NT2/D1 (cell line): ENCODE measurements around the gene GSG1L.

Source experiments
- DNase-seq: peaks from one replicate; pipeline ENCODE4 v3.0.0-alpha.2; 2011; ENCODE audit warnings: low read depth, low spot score
- H3K27me3 ChIP-seq: 2 replicates; pipeline ENCODE4 v1.6.0; 2011; ENCODE audit warnings: mild to moderate bottlenecking; ENCODE audit not compliant: insufficient read length, insufficient read depth
- H3K36me3 ChIP-seq: 2 replicates; pipeline ENCODE4 v1.6.1; 2011; ENCODE audit warnings: mild to moderate bottlenecking, low read length, mixed read lengths; ENCODE audit not compliant: insufficient read depth, insufficient read length
- H3K4me1 ChIP-seq: 2 replicates; pipeline ENCODE4 v1.5.1; 2011; ENCODE audit not compliant: insufficient read depth, insufficient read length
- H3K4me3 ChIP-seq: 2 replicates; pipeline ENCODE4 v1.5.1; 2011; ENCODE audit warnings: low read depth; ENCODE audit not compliant: insufficient read length
- H3K9ac ChIP-seq: 2 replicates; pipeline ENCODE4 v1.6.0; 2011; ENCODE audit warnings: low read depth; ENCODE audit not compliant: insufficient read length
- H3K9me3 ChIP-seq: 2 replicates; pipeline ENCODE4 v1.5.1; 2011; ENCODE audit warnings: mild to moderate bottlenecking, low read length; ENCODE audit not compliant: insufficient read depth
- SUZ12 ChIP-seq: IDR thresholded peaks from 2 replicates; pipeline ENCODE4 v1.6.1; 2011; ENCODE audit not compliant: insufficient read length, insufficient read depth; ENCODE audit errors: extremely low read depth
- YY1 ChIP-seq: IDR thresholded peaks from 2 replicates; pipeline ENCODE4 v1.6.1; 2011; ENCODE audit not compliant: insufficient read length, insufficient read depth
- ZNF274 ChIP-seq: IDR thresholded peaks from 2 replicates; pipeline ENCODE4 v1.6.1; 2011; ENCODE audit warnings: mild to moderate bottlenecking, low read depth, low read length

The GSG1L gene

GRCh38 chr16:28035866-28036393, 27.6 kb downstream of the GSG1L start:
- Histone ChIP-seq H3K4me1 (peaks cover 4% of the 10 kb centered on the region), H3K36me3 (no peaks in the 10 kb centered on the region), H3K27me3 (no peaks in the 10 kb centered on the region), H3K9me3 (no peaks in the 10 kb centered on the region), H3K4me3 (no peak overlapping the region), H3K9ac (no peak overlapping the region)
- no peak for DNase-seq
- no peak for TF ChIP-seq YY1
- TF ChIP-seq ZNF274, result no peak
- TF ChIP-seq SUZ12, result no peak

GRCh38 chr16:28033870-28034269, 29.6 kb downstream of the GSG1L start:
- TF ChIP-seq SUZ12, result no peak
- no peak for TF ChIP-seq ZNF274
- no peak for TF ChIP-seq YY1
- no peak for DNase-seq
- H3K27me3 ChIP-seq, result no peaks in the 10 kb centered on the region
- H3K4me3 ChIP-seq, result no peak overlapping the region
- no peaks in the 10 kb centered on the region for H3K9me3 ChIP-seq
- no peaks in the 10 kb centered on the region for H3K4me1 ChIP-seq
- H3K9ac ChIP-seq, result no peak overlapping the region
- no peaks in the 10 kb centered on the region for H3K36me3 ChIP-seq

- no peaks in the 10 kb centered on the region for H3K9me3 ChIP-seq
- TF ChIP-seq ZNF274 (no peak), SUZ12 (no peak), YY1 (no peak)
- no peaks in the 10 kb centered on the region for H3K4me1 ChIP-seq
- DNase-seq, result no peak
- H3K9ac ChIP-seq, result no peak overlapping the region
- H3K27me3 ChIP-seq, result no peaks in the 10 kb centered on the region
- H3K36me3 ChIP-seq, result no peaks in the 10 kb centered on the region
- H3K4me3 ChIP-seq, result no peak overlapping the region
Observed at GRCh38 chr16:28029387-28030002, 34.0 kb downstream of the GSG1L start.

GRCh38 chr16:28027055-28027454, 36.5 kb downstream of the GSG1L start:
- TF ChIP-seq ZNF274 (no peak), SUZ12 (no peak), YY1 (no peak)
- DNase-seq, result no peak
- H3K4me1 ChIP-seq, result no peaks in the 10 kb centered on the region
- no peak overlapping the region for H3K4me3 ChIP-seq
- H3K36me3 ChIP-seq, result no peaks in the 10 kb centered on the region
- no peaks in the 10 kb centered on the region for H3K9me3 ChIP-seq
- no peak overlapping the region for H3K9ac ChIP-seq
- no peaks in the 10 kb centered on the region for H3K27me3 ChIP-seq

GRCh38 chr16:28025631-28026030, 37.9 kb downstream of the GSG1L start:
- DNase-seq, result no peak
- Histone ChIP-seq H3K27me3 (no peaks in the 10 kb centered on the region), H3K4me1 (no peaks in the 10 kb centered on the region), H3K36me3 (no peaks in the 10 kb centered on the region), H3K4me3 (no peak overlapping the region), H3K9ac (no peak overlapping the region), H3K9me3 (no peaks in the 10 kb centered on the region)
- no peak for TF ChIP-seq ZNF274

GRCh38 chr16:28019218-28019617, 44.3 kb downstream of the GSG1L start:
- no peaks in the 10 kb centered on the region for H3K4me1 ChIP-seq
- H3K4me3 ChIP-seq, result no peak overlapping the region
- no peaks in the 10 kb centered on the region for H3K9me3 ChIP-seq
- H3K9ac ChIP-seq, result no peak overlapping the region
- H3K27me3 ChIP-seq, result no peaks in the 10 kb centered on the region
- H3K36me3 ChIP-seq, result no peaks in the 10 kb centered on the region
- DNase-seq, result no peak
- TF ChIP-seq YY1 (no peak), SUZ12 (no peak), ZNF274 (no peak)

GRCh38 chr16:28014851-28015250, 48.7 kb downstream of the GSG1L start:
- TF ChIP-seq SUZ12, result no peak
- no peak for TF ChIP-seq YY1
- TF ChIP-seq ZNF274, result no peak
- Histone ChIP-seq H3K4me3 (no peak overlapping the region), H3K9ac (no peak overlapping the region), H3K27me3 (no peaks in the 10 kb centered on the region), H3K9me3 (no peaks in the 10 kb centered on the region), H3K36me3 (no peaks in the 10 kb centered on the region), H3K4me1 (peaks cover 4% of the 10 kb centered on the region)
- DNase-seq, result no peak

GRCh38 chr16:28013878-28014277, 49.6 kb downstream of the GSG1L start:
- H3K9ac ChIP-seq, result no peak overlapping the region
- no peak for DNase-seq
- no peaks in the 10 kb centered on the region for H3K27me3 ChIP-seq
- no peak overlapping the region for H3K4me3 ChIP-seq
- no peaks in the 10 kb centered on the region for H3K9me3 ChIP-seq
- no peaks in the 10 kb centered on the region for H3K36me3 ChIP-seq
- peaks cover 4% of the 10 kb centered on the region for H3K4me1 ChIP-seq
- no peak for TF ChIP-seq ZNF274
- TF ChIP-seq SUZ12, result no peak
- TF ChIP-seq YY1, result no peak
